Vagina (tissue), 2 donors: ENCODE results near the gene ALDH1L1. TPM values are rescaled to one million over a fixed set of nuclear protein-coding genes. Genes with fewer than 3 reads are reported as not detected.

ENCODE experiments used
- DNase-seq, 2 donors: peaks; one replicate each; pipeline ENCODE4 v3.0.0-alpha.2; 2017; ENCODE audit errors: extremely low spot score in 2 of 2
- H3K27ac ChIP-seq: fragments of 200-600 bp; sonication (generic); one replicate; pipeline ENCODE4 v1.5.1; 2019
- H3K27me3 ChIP-seq: fragments of 200-600 bp; sonication (generic); one replicate; pipeline ENCODE4 v1.5.1; 2019
- H3K36me3 ChIP-seq, 2 donors: fragments of 200-600 bp; sonication (generic); one replicate each; pipeline ENCODE4 v1.5.1; 2017 to 2019
- H3K4me1 ChIP-seq: fragments of 200-600 bp; sonication (generic); one replicate; pipeline ENCODE4 v1.5.1; 2019
- H3K4me3 ChIP-seq, 2 donors: fragments of 200-600 bp; sonication (generic); 1 replicate in 1 of 2; 2 replicates in 1 of 2; pipeline ENCODE4 v1.5.1; 2016 to 2019
- H3K9me3 ChIP-seq: fragments of 200-600 bp; sonication (generic); one replicate; pipeline ENCODE4 v1.5.1; 2019
- POLR2A ChIP-seq, 2 donors: fragments of 450-650 bp; IDR thresholded peaks; one replicate each; pipeline ENCODE4 v1.6.1; 2017; ENCODE audit warnings: antibody characterized with exemption in 2 of 2, mild to moderate bottlenecking in 2 of 2, moderate library complexity in 2 of 2
- POLR2AphosphoS5 ChIP-seq, 2 donors: sonication (generic); formaldehyde crosslinking; IDR thresholded peaks; one replicate each; pipeline ENCODE4 v1.9.0; 2017; ENCODE audit warnings: antibody characterized with exemption in 2 of 2, mild to moderate bottlenecking in 2 of 2, low read depth in 1 of 2; ENCODE audit not compliant: insufficient read depth in 1 of 2
- intact Hi-C: fragments of 100-400 bp; cut with DNase I; formaldehyde crosslinking; loops from one replicate; pipeline ENCODE4 v1.15.1; 2023
- total RNA-seq: library from RNA; depleted of rRNA; stranded (reverse); fragments of >200 nt; gene quantifications from one replicate; pipeline ENCODE4 v1.2.3, GENCODE V29; 2016
- TF ChIP-seq, protein P1 (sequence below), 3 experiments: fragments of 450-650 bp in 2 of 3; fragments of 200-600 bp in 1 of 3; sonication (generic) in 1 of 3; IDR thresholded peaks; one replicate each; pipeline ENCODE4 v1.5.1; 2017 to 2019; ENCODE audit warnings: antibody characterized with exemption in 3 of 3, mild to moderate bottlenecking in 2 of 3, moderate library complexity in 2 of 3

The ALDH1L1 gene
- total RNA-seq, 1 donor from 2014 or later, result 19.2 TPM

DNA sequence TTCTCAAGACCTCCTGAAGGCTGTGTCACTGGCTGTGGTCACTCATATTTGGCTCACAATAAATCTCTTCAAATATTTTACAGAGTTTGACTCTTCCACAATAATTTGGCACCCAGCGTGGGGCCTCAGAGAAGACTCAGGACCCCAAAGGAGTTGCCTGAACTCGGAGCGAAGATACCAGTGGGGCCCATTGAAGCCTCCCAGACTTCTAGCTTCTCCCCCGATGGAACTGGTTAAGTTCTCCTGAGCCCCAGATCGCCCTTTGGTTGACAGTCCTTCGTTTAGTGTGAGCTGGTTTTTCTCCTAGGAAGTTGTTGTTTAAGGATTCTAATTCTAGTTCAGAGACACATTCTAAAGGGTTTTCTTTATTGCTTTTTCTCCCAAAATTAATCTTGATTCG lies 95.1 kb downstream of the ALDH1L1 start:
- no peaks in the 10 kb centered on the region for H3K36me3 ChIP-seq
- no peak overlapping the region for H3K27ac ChIP-seq
- no peak overlapping the region for H3K4me3 ChIP-seq
- no peaks in the 10 kb centered on the region for H3K27me3 ChIP-seq
- DNase-seq, result no peak
- intact Hi-C loops, result no loop called here
- no peaks in the 10 kb centered on the region for H3K9me3 ChIP-seq
- peaks cover 23% of the 10 kb centered on the region for H3K4me1 ChIP-seq
- TF ChIP-seq, protein P1, sequence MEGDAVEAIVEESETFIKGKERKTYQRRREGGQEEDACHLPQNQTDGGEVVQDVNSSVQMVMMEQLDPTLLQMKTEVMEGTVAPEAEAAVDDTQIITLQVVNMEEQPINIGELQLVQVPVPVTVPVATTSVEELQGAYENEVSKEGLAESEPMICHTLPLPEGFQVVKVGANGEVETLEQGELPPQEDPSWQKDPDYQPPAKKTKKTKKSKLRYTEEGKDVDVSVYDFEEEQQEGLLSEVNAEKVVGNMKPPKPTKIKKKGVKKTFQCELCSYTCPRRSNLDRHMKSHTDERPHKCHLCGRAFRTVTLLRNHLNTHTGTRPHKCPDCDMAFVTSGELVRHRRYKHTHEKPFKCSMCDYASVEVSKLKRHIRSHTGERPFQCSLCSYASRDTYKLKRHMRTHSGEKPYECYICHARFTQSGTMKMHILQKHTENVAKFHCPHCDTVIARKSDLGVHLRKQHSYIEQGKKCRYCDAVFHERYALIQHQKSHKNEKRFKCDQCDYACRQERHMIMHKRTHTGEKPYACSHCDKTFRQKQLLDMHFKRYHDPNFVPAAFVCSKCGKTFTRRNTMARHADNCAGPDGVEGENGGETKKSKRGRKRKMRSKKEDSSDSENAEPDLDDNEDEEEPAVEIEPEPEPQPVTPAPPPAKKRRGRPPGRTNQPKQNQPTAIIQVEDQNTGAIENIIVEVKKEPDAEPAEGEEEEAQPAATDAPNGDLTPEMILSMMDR (IDR thresholded peaks at IDR 0.05), result no peak
- TF ChIP-seq POLR2AphosphoS5 (IDR thresholded peaks at IDR 0.05; ENCODE audit: insufficient read depth in 1 of 2, low read depth in 1 of 2), result no peak
- TF ChIP-seq POLR2A (IDR thresholded peaks at IDR 0.05), result no peak

DNA sequence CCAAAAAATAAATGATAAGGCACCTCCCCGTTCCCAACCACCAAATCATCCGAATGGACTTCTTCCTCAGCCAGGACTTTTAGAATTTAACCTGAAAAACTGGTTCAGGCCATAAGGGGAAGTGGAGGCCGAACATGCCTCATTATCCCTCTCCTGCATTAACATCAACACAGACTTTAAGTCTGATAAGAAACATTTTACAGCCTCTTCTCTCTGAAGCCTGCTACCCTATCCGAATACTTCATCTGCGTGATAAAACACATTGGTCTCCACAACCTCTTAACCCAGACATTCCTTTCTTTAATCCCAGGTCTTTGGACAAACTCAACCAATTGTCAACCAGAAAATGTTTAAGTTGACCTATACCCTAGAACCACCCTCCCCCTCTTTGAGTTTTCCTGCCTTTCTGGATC lies 95.6 kb downstream of the ALDH1L1 start:
- no peak for TF ChIP-seq POLR2A (IDR thresholded peaks at IDR 0.05)
- TF ChIP-seq POLR2AphosphoS5 (IDR thresholded peaks at IDR 0.05; ENCODE audit: insufficient read depth in 1 of 2, low read depth in 1 of 2), result no peak
- TF ChIP-seq, protein P1 (IDR thresholded peaks at IDR 0.05), result no peak
- Histone ChIP-seq H3K27ac (peak overlapping the region; percentile 92), H3K36me3 (no peaks in the 10 kb centered on the region), H3K27me3 (no peaks in the 10 kb centered on the region), H3K9me3 (no peaks in the 10 kb centered on the region), H3K4me3 (peak overlapping the region; percentile 78 to 91), H3K4me1 (peaks cover 23% of the 10 kb centered on the region)
- intact Hi-C loops, result no loop called here
- DNase-seq, result no peak

DNA sequence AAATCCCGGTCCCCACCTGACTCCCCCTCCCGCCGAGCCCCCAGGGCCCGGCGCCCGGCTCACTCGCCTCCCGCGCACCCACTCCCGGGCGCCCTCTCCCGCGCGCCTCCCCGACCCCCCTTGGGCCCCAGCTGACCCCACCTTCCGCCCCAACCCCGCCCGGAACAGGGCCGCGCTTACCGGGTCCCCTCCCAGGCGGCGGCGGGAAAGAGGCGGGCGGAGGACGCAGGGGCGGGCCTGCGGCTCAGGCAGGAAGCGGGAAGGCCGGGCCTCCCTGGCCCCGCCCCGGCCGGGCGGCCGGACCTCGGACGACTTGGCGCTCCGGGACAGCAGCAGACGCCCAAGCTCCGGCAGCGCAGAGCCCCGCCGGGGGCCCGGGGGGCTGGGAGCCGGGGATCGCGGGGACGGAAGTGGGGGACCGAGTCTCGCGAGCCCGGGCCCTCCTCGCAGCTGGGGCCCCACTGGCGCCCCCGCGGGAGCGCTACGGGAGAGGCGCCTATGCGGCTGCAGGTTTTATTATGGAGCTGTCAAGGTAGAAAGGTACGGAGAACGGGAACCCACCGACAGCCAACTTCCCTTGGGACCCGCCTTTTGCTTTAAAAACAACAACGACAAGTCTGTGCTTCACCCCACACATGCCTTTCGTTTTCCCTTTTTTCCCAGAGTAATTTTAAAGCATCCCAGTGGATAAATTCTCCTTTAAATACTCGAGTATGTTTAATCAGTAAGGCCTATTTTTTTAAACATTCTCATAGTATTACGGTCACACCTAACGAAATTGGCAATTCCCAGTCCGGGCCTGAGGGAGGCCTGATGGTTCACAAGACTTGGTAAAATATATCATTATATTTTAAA lies 96.2 kb downstream of the ALDH1L1 start, which contains the start of gene SLC41A3:
Gene SLC41A3 (minus strand): TSS at position 212 of the 855 bp plus-strand sequence. CDS start 15,905 bp downstream, outside the sequence.
- Histone ChIP-seq H3K27me3 (no peaks in the 10 kb centered on the region), H3K4me3 (peak within 1 kb of the TSS; percentile 78 to 91), H3K36me3 (no peaks in the 10 kb centered on the region), H3K9me3 (no peaks in the 10 kb centered on the region), H3K4me1 (peaks cover 23% of the 10 kb centered on the region), H3K27ac (peak within 1 kb of the TSS; percentile 92)
- no peak for TF ChIP-seq POLR2AphosphoS5 (IDR thresholded peaks at IDR 0.05; ENCODE audit: insufficient read depth in 1 of 2, low read depth in 1 of 2)
- TF ChIP-seq, protein P1 (IDR thresholded peaks at IDR 0.05), result peak in 1 of 3 experiments; percentile 21
- peak in 1 of 2 donors; percentile 46 for TF ChIP-seq POLR2A (IDR thresholded peaks at IDR 0.05)
- intact Hi-C loops, result no loop called here
- DNase-seq, result peak in 1 of 2 donors; percentile 96

DNA sequence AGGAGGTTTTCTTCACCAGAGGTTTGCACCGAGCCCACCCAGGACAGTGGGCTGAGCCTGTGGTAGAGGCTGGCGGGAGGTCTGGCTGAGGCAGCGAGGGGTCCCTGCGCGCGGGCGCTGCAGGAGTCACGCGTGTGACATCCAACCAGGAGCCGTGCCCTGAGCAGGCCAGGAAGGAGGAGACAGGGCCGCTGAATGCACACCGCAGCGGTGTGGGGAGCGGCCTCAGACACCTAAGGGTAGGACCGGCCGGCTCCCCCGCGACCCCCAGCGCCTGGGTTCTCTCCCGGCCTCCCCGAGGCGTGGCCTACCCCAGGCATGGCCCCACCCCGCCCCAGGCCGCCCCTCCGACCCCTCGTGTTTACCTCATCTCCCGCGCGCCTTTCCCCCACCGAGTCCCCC lies 96.9 kb downstream of the ALDH1L1 start:
- Histone ChIP-seq H3K27me3 (no peaks in the 10 kb centered on the region), H3K9me3 (no peaks in the 10 kb centered on the region), H3K4me3 (peak overlapping the region; percentile 78 to 91), H3K4me1 (peaks cover 23% of the 10 kb centered on the region), H3K36me3 (no peaks in the 10 kb centered on the region), H3K27ac (peak overlapping the region; percentile 92)
- TF ChIP-seq POLR2A (IDR thresholded peaks at IDR 0.05) (no peak), POLR2AphosphoS5 (IDR thresholded peaks at IDR 0.05; ENCODE audit: insufficient read depth in 1 of 2, low read depth in 1 of 2) (peak in 1 of 2 donors; percentile 29)
- intact Hi-C loops, result no loop called here
- no peak for DNase-seq

DNA sequence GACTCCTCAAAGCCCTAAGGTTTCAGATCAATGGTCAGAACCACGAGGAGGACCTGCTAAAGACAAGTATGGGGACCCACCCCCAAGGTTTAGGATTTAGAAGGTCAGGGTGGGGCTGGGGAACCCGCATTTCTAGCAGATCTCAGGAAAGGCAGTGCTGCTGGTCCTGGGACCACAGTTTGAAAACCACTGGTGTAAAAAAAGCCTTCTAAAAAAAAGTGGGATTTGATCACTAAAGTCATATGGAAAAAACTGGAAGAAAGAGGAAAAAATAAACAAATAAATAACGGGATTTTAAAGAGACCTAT lies 97.3 kb downstream of the ALDH1L1 start:
- no peak for DNase-seq

More for the DNA sequence above, 97.3 kb downstream of the ALDH1L1 start:
- no peaks in the 10 kb centered on the region for H3K36me3 ChIP-seq
- no peaks in the 10 kb centered on the region for H3K27me3 ChIP-seq
- peak overlapping the region; percentile 92 for H3K27ac ChIP-seq
- intact Hi-C loops, result no loop called here
- H3K4me3 ChIP-seq, result peak overlapping the region; percentile 78 to 91
- TF ChIP-seq POLR2AphosphoS5 (IDR thresholded peaks at IDR 0.05; ENCODE audit: insufficient read depth in 1 of 2, low read depth in 1 of 2) (no peak), POLR2A (IDR thresholded peaks at IDR 0.05) (no peak)
- TF ChIP-seq, protein P1 (IDR thresholded peaks at IDR 0.05), result no peak
- H3K4me1 ChIP-seq, result peaks cover 23% of the 10 kb centered on the region
- H3K9me3 ChIP-seq, result no peaks in the 10 kb centered on the region
